HEK293T (cell line): ENCODE measurements around the gene ATG13.

Source experiments
- ARNT ChIP-seq: fragments of 450-650 bp; IDR thresholded peaks from 2 replicates; pipeline ENCODE4 v1.6.1; 2017; ENCODE audit warnings: mild to moderate bottlenecking
- ELF4 ChIP-seq: fragments of 450-650 bp; IDR thresholded peaks from 2 replicates; pipeline ENCODE4 v1.6.1; 2017; ENCODE audit warnings: antibody characterized with exemption
- SP1 ChIP-seq: fragments of 450-650 bp; IDR thresholded peaks from 2 replicates; pipeline ENCODE4 v1.6.1; 2017
- TARDBP ChIP-seq: fragments of 450-650 bp; IDR thresholded peaks from 2 replicates; pipeline ENCODE4 v1.6.1; 2016
- ZNF384 ChIP-seq: fragments of 450-650 bp; IDR thresholded peaks from 2 replicates; pipeline ENCODE4 v1.6.1; 2016
- TF ChIP-seq, protein P1 (sequence below): fragments of 450-650 bp; IDR thresholded peaks from 2 replicates; pipeline ENCODE4 v1.6.1; 2016

GRCh38 chr11:46676436-46677158, 59.2 kb downstream of the ATG13 start:
- TF ChIP-seq ZNF384 (no peak), ELF4 (no peak), ARNT (no peak), SP1 (no peak), TARDBP (no peak)
- TF ChIP-seq, protein P1, sequence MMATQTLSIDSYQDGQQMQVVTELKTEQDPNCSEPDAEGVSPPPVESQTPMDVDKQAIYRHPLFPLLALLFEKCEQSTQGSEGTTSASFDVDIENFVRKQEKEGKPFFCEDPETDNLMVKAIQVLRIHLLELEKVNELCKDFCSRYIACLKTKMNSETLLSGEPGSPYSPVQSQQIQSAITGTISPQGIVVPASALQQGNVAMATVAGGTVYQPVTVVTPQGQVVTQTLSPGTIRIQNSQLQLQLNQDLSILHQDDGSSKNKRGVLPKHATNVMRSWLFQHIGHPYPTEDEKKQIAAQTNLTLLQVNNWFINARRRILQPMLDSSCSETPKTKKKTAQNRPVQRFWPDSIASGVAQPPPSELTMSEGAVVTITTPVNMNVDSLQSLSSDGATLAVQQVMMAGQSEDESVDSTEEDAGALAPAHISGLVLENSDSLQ: no peak
